ENCODE results near the gene CYTH3. TPM values are rescaled to one million over a fixed set of nuclear protein-coding genes. Genes with fewer than 3 reads are reported as not detected.

The CYTH3 gene
- total and polyA plus RNA-seq, 2 donors (not counting 3 experiments of a cell fraction or from before 2014, with no cell fraction given) = 8.6 to 11.2 TPM

GRCh38 chr7:6259257-6259656 is 13.2 kb downstream of the CYTH3 start:
- dilution Hi-C loops (cut with MboI; ENCODE audit: extremely low pct_ligation_motif_present, low sequenced_read_pairs) (no loop called here), intact Hi-C loops (cut with micrococcal nuclease) (no loop called here)
- H3K4me2 ChIP-seq (ENCODE audit: insufficient read depth, low read length) = no peak overlapping the region
- no peaks in the 10 kb centered on the region for H3K36me3 ChIP-seq (ENCODE audit: control insufficient read depth in 2 of 2, extremely low read depth in 1 of 2, insufficient read depth in 2 of 2, low read length in 2 of 2)
- FAIRE-seq (no peak), DNase-seq (ENCODE audit: low read depth, low spot score) (no peak)
- H3K4me1 ChIP-seq (ENCODE audit: control insufficient read depth, extremely low read depth, insufficient read depth, low read length) = no peaks in the 10 kb centered on the region
- no peak overlapping the region for H3K27ac ChIP-seq (ENCODE audit: insufficient read depth, low read depth, low read length)
- no peaks in the 10 kb centered on the region for H3K27me3 ChIP-seq (ENCODE audit: control insufficient read depth in 2 of 2, insufficient read depth in 2 of 2, low read length in 2 of 2)
- CTCF ChIA-PET = interaction anchor here (2.7 kb wide), 1 partner anchor 11 kb away, joined by 8 read pairs; no protein-coding TSS in a partner anchor
- no peaks in the 10 kb centered on the region for H3K79me2 ChIP-seq (ENCODE audit: control insufficient read depth, insufficient read depth, low read length)
- BruUV-seq (replicated peaks) = no TSS peak
- no peaks in the 10 kb centered on the region for H4K20me1 ChIP-seq (replicated peaks; ENCODE audit: control insufficient read depth, extremely low read depth, insufficient read depth, low read length)
- no peak overlapping the region for H3K9ac ChIP-seq (replicated peaks; ENCODE audit: extremely low read depth, insufficient read depth, low read length)
- POLR2A ChIA-PET = no interaction called here
- no peak overlapping the region for H2AFZ ChIP-seq (ENCODE audit: low read depth, low read length)
- H3K9me1 ChIP-seq (replicated peaks; ENCODE audit: control insufficient read depth, extremely low read depth, insufficient read depth, low read length) = no peaks in the 10 kb centered on the region
- H3K9me3 ChIP-seq (replicated peaks; ENCODE audit: control insufficient read depth, insufficient read depth, low read length) = no peaks in the 10 kb centered on the region
- TF ChIP-seq JUN (IDR thresholded peaks at IDR 0.05; ENCODE audit: borderline replicate concordance, insufficient read depth, insufficient read length, low read depth) = no peak
- no peak for TF ChIP-seq GATA2 (IDR thresholded peaks at IDR 0.05; ENCODE audit: insufficient read depth, insufficient read length, low read depth, low read length)
- no peak for TF ChIP-seq EZH2 (IDR thresholded peaks at IDR 0.05; ENCODE audit: borderline replicate concordance, low read depth, low read length, severe bottlenecking)
- TF ChIP-seq, protein P1, sequence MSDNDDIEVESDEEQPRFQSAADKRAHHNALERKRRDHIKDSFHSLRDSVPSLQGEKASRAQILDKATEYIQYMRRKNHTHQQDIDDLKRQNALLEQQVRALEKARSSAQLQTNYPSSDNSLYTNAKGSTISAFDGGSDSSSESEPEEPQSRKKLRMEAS (IDR thresholded peaks at IDR 0.05; ENCODE audit: insufficient read depth, insufficient read length) = no peak
- no peak for TF ChIP-seq POLR2AphosphoS5 (IDR thresholded peaks at IDR 0.05; ENCODE audit: insufficient read depth, low read depth, low read length)
- no peak for TF ChIP-seq MYC (IDR thresholded peaks at IDR 0.05; ENCODE audit: low read depth, low read length)
- no peak for TF ChIP-seq FOS (IDR thresholded peaks at IDR 0.05; ENCODE audit: borderline replicate concordance, insufficient read depth, low read length)
- no peak for TF ChIP-seq POLR2A (IDR thresholded peaks at IDR 0.05; ENCODE audit: low read depth, low read length)
- no peak for TF ChIP-seq CTCF (IDR thresholded peaks at IDR 0.05; ENCODE audit: extremely low read depth in 1 of 2, insufficient read depth in 1 of 2, low read depth in 1 of 2, low read length in 2 of 2)
- H3K4me3 ChIP-seq (replicated peaks in 1 of 3; ENCODE audit: insufficient read depth in 1 of 3, low read depth in 1 of 3, low read length in 3 of 3) = no peak overlapping the region

Data from endothelial cell of umbilical vein (primary cell).